Measurements from ENCODE around the gene LAMA4. TPM values are rescaled to one million over a fixed set of nuclear protein-coding genes. Genes with fewer than 3 reads are reported as not detected.

The LAMA4 gene
- total RNA-seq, 1 donor from 2014 or later, result 497 TPM

DNA sequence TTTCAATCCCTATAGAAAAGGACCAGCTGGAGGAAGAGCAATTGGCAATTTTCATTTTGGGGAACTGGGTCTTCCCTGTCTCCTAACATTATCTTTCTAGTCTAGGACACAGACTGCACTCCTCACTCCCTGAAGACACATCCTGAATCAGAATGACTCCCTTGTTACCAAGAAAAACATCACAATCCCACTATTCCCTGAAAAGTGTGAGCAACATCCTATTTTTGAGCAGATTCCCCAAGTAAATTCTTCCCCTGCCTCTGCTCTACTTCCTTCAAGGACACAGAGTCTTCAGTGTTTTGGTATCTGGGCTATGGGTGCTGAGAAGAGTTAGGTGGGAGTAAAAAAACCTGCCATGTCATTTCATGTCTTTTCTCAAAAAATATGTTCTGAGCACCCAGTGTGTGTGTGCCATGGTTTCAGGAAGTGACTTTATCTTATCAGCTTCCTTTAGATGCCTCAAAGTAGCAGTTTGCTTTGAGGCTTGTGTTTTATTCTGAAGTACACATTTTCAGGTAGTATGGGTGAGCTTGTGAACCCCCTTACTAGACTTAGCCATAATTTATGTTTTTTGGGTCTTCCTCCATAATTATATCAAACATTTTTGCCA is 12.4 kb downstream of the LAMA4 start:
- DNase-seq (ENCODE audit: low read depth in 2 of 2), result no peak

DNA sequence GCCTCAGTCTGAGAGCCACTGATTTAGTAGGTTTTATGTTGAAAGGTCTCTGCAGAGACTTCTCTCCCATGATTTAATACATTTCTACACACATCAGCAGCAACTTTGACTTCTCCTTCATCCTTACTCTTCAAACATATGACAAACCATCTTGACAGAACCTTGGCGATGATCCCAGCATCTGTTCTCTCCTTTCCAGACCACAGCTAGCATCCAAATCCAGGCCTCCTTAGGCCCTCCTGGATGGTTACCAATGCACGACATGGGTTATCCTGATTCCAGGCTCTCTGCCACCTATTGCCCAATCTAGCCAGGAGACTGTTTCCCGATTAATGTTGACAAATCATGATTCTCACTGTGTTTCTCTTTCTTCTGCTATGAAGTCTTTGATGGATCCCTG is 16.8 kb downstream of the LAMA4 start:
- peak in 1 of 2 donors; percentile 53 for DNase-seq (ENCODE audit: low read depth in 2 of 2)

DNA sequence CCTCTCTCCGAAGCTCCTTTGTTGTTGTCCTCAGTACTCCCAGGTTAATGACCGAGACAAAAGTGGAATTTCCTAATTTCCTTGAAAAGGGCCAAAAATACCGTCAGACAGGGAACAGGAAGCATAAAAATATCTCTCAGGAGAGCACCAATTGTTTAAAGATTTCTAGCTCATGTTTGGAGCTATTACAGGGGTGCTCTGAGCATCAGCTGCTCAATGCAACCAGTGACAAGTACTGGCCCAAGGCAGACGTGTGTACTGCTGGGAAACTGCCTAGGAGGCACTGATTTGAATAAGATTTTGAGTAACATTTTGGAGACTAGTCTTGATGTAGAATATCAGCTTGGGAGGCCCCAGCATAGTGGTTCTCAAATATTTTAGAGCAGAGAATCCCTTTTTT is 17.3 kb downstream of the LAMA4 start:
- DNase-seq (ENCODE audit: low read depth in 2 of 2), result peak in 1 of 2 donors; percentile 56

DNA sequence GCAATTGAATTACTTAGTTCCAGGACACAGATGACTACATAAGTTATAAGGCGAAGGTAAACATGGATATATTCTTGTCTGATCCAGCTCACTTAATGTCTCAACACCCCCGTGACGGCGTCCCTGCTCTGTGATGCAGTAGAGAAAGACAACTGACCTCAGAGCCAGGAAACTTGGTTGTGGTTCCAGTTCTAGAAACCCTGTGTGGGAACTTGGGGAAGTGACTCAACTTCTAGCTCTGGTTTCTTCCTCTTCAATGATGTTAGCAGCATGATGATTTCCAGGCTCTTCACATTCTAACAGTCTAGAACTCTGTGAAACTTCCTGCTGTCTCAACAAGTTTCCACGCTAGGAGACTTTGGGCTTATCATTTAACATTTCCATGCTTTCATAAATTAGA is 18.4 kb downstream of the LAMA4 start:
- DNase-seq (ENCODE audit: low read depth in 2 of 2), result peak in 1 of 2 donors; percentile 88

DNA sequence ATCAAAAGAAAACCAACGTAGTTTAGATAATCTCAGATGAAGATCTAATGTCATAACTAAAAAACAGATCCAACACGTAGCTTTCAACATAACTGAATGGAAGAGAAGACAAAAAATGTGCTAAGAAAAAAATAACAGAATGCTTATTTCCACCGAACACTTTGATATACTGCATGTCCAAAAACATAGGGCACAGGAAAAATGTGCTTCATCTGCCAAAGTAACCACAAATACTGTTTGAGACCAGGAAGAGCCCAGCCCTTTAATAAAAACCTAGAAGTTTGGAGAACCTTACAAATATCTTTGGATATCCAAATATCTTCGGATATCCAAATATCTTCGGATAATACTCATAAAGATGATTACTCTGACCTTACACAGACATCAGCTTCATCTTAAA is 19.8 kb downstream of the LAMA4 start:
- no peak for DNase-seq (ENCODE audit: low read depth in 2 of 2)

DNA sequence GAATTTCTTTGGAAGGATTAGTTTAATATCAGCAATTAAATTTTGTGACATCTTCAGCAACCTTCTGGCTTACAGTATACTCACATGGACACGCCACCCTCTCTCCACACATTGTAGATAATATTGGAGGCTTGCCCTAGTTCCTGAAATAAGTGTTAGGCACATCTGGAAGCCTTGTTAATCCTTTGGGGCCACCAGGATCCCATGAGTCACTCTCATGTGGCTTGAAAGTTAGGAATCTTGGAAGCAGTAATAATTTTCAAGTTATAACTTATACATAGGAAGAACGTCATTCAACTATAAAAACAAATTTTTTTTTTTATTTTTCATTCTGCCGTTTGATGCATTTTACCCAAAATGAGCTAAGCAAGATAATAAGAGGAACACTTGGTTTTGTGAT is 20.5 kb downstream of the LAMA4 start:
- peak in 1 of 2 donors; percentile 86 for DNase-seq (ENCODE audit: low read depth in 2 of 2)

DNA sequence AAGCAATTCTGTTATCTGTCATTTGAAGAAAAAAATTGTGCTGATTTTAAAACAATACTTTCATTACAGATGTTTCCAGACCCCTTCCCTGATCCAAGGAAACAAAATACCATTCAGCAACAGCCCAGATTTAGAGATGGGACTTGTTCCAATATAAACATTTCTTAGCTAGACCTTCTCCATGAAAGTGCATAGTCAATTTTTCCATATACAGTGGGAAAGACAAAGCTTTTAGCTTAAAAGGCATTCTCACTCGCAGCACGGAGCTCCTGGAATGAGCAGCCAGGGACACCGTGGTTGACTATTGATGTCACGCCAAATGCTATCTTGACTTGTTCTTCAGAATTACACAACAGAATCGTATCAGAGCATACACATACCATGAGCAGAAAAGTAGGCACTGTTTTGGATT is 21.5 kb downstream of the LAMA4 start:
- peak; percentile 97 to 98 for DNase-seq (ENCODE audit: low read depth in 2 of 2)

DNA sequence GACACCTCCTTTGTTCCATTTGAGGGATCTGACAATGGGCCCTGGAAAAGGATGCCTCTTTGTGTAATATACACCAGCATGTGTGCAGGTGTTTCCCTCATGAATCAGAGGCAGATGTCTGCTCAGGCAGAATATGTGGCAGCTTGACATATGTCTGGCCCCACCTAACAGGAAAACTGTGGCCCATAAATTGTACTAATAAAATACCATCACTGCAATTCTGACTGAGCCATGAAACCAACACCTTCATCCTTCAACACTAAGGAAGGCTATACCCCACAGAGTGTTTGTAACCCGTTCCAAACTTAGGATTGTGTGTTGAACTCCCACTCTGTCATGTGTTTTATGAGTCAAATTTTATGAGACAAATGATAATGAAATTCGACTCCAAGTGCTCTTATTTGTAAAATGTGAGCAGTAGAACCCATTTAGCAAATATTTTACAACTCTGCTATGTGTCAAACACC is 22.7 kb downstream of the LAMA4 start:
- DNase-seq (ENCODE audit: low read depth in 2 of 2), result peak; percentile 98 to 99

DNA sequence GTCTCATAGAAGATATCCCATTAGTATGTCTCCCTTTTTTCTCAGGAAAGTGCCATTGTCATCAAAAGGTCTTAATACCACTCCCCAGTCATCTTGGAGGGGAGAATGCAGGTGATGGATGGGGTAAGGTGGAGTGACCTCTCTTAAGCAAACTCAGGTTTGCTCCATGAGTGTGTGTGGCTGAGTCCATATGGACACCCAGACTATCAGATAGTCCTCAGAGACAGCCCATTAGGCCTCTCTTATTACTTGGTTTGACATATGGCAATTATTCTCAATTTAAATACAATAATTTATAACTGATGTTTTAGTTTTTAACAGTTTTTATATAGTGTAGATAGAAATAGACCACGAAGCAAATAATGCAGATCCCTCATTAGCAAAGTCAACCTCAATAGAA is 23.2 kb downstream of the LAMA4 start:
- no peak for DNase-seq (ENCODE audit: low read depth in 2 of 2)

DNA sequence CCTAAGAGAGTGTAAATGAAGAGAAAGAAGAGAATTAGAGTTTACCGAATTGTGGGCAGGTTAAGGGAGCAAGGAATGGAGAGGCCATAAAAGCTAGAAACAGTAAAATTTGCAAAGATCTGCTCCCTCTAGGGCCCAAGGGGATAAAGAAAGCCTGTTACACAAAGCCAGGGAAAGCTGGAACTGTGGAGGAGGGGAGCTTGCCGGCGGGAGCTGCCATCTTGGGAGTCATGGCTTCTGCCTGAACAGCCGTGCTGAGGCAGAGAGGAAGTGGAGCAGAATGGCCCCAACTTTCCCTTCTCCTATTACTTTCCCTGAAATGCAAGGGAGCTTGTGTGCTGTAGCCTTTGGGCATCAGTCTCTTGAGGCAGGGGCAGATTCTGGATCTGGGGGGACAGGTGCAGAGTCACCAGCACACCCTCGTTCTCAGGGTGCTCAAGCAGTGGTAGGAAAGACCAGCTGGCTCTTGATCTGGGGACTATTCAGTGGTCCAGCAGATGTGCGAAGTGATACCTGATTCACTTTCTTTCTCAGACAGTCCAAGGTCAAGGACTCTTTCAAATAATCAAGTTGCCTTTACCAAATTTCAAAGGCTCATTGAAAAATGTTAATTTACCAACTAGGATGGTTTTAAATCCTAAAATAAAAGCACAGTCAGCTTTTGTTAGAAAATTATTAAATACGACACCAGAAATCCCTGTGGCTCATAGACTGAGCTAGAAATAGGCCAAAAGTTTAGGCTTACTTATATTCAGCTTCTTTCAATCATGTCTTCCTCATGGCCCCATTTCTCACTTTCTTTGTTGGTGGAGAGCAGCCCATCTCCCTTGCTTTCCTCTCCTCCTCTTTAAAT is 25.7 kb downstream of the LAMA4 start:
- DNase-seq (ENCODE audit: low read depth in 2 of 2), result no peak

DNA sequence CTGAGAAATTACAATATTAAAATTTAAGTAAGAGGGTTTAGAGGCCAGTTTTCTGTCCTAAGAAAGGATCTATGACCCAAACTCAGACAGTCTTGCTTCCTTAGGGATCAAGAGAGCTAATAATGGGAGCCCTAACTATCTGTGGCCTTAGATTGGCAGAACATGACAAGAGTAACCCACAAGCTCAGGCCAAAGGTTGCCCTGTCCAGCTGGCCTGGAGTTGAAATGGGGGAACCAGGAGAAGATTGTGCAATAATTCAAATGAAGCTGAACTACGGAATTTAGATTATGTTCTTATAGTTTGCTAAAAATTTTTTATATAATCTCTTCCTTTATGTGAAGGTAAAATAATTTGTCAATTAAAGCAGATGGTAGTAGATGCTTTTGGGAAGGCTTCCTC is 26.4 kb downstream of the LAMA4 start:
- DNase-seq (ENCODE audit: low read depth in 2 of 2), result no peak

DNA sequence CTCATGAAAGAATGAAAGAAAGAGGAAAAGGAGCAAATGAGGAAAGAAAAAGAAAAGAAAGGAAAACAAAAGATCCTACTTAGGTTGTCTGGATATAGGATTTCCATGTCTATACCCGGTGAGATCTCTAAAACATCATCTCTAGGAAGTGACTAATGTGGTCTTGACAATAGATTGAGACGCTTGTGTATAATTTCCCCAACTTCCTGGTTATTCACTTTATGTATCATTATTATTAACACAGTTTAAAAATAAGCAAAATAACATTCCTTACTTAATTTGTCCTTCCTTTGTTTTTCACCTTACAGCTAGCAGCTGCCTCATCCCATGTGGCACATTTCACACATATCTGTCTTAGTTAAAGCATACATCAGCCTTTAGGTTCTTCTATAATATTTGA is 27.0 kb downstream of the LAMA4 start:
- DNase-seq (ENCODE audit: low read depth in 2 of 2), result peak in 1 of 2 donors; percentile 92

DNA sequence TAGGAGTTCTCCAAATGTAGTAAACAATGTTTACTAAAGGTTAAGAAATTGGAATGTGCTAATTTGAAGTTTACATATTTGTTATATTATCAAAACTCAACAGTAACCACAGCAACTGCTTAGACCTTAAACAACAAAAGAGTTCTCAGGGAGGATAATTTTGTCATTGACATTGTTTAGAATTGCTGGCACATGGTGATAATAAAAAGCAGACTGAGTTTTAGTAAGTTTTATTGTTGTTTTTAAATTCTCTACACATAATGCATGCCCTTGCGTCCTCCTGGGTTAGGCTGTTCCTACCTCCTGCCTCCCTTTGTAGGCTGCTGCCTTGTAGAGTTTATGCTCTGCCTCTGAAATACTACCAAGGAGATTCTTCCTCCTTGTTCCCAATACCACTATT is 28.7 kb downstream of the LAMA4 start:
- DNase-seq (ENCODE audit: low read depth in 2 of 2), result peak in 1 of 2 donors; percentile 50

DNA sequence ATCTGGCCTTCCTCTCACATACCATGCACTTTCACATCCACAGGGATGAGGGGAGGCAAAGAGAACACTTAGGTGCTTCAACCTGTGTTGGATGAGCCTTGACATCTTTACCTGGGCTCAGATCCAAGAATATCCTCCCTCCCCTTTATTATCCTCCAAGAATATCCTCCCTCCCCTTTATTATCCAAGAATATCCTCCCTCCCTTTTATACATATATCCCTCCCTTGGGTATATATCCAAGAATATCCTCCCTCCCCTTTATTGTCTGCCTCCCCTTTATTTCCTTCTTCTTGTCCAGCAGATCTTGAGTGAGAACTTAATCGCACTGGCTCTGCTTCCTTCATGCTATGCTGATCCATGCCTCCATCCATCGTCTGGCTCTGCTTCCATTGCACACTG is 30.3 kb downstream of the LAMA4 start:
- no peak for DNase-seq (ENCODE audit: low read depth in 2 of 2)

DNA sequence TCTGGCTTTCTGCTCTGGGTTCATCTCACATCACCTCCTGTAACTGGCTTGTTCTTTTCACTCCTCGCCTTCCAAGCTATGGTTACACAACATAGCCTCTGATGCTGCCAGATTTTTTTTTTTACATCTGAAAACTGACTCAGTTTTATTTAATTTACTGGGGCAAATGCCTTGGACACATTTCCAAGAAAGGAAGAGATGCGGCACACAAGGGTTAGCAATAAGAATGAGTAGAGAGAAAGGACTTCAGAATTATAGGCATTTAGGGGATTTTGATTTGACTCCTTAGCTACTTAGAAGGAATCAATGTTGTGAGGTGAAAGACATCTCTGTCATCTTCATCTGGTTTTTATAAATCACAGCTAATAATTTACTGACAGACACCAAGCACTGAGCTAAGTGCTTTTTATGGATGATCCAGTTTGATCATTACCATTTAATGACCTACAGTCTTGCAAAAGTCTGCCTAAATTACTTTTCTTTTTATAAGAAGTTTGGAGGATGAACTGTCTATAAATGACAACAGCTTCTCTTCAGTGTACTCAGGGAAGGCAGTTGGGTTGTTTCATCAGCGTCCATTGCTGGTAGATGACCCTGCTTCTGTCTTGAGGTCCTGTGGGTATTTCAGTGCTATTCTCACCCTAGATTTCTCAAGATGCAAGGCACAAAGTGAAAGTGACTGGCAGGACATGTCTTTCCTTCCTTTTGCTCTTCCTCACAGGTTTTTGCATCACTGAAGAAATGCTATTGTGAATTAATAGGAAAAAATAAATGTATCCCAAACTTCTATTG is 31.1 kb downstream of the LAMA4 start:
- no peak for DNase-seq (ENCODE audit: low read depth in 2 of 2)

DNA sequence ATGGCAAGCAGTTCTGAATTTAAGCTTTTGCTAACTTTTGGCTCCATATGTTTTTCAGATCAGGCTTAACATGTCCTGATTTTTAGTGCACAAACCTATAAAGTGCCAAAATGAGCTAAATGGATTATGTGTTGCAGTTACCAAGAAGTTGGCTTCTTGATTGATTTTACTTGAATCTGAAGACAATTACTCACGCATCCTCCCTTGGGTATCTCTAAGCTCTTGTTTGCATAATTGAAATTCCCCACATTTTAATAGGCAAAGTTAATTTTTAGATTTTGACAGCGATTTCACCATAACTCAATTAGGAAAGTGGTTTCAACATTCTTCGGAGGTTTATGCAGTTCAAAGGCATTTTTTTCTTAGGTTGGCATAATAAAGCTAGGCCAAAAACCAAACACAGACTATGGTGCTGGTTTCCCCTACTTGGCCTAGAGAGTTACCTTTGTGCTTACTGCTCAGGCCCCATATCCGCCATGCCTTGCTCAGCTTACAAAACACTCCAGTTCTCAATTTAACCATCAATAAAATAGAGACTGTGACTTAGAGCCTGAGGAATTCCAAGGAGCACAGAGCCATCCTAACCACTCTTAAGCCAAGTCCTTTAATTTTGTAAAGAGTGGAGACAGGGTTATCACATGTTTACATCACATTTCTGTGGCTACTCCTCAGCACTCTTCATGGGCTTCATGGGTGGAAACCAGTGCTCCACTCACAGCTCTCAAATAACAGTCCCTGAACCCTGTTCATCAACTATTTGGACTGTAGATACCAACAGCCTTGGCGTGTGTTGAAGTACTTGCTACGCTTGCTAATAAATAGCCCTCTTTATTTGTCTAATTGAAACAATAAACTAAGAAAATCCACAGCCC is 32.1 kb downstream of the LAMA4 start:
- no peak for DNase-seq (ENCODE audit: low read depth in 2 of 2)

DNA sequence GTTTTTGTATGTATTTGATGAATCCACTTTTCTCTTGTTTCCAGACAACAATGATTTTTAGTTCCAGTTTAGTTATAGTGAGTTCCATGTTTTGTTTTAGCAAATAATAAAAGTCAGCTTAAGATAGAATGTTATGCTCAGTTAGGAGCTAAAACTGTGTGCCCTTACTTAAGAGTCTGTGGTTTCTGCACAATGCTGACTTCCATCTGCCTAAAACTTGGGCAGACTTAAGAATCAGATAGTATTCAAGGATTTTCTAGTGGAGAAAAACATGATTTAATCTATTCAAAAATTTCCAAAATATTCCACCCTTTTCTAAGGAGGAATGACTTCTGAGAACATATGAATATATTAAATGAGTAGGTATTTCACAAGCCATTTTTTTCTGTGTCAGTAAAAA is 32.8 kb downstream of the LAMA4 start:
- no peak for DNase-seq (ENCODE audit: low read depth in 2 of 2)

DNA sequence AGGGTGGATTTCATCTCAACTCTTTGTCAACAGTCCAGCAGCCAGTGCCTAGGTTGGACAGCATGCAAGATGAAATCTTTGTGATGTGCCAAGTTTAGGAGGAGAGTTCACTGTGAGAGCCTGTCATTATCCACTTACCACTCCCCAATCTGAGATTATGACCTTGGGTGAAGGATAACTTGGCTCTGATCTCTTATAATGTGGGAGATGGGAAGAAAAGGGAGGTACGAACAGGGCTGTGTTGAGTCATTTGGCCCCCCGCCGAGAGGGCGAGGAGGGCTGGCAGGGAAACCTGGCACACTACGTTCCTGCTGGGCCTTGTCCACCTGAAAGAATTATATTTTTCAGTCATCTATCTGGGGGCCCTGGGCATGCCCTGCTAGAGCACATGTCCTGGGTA is 35.8 kb downstream of the LAMA4 start:
- DNase-seq (ENCODE audit: low read depth in 2 of 2), result peak in 1 of 2 donors; percentile 84

DNA sequence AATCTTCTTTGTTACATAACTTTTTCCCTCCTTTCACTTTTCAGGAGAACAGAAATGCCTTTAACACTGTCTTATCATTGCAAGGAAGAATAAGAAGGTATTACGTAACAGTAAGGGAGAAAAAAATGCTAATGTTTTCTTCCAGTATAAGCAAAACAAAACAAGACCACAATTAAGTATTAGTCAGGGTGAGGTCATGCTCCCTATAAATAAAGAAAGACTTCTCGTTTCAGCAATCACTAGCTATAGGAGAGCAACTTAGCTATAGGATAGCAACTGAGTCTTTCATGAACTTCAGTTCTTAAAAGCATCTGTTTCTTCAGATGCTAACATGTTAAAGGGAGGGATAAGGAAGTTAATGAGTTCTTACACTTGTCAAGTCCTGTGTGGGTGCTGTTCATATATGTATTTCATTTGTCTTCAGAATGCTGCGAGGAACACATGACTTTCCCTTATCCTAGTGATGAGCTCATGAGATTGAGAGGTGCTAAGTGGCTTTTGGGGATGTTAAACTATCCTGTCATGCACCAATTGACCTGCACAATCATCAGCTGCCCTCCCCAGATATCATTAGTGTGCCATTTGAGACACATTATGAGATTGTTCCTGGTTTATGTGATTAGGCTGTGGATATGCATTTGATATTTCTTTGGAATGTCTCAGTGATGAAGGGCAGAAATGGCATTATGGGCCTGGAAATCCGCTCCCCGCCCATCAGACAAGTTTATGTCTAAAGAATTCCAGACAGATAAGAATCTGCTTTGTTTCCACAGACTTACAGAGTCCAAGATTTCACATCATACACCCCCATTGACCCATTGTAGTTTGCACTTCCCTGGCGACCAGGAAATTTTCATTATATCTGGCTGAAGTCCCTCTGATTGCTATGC is 37.5 kb downstream of the LAMA4 start:
- peak in 1 of 2 donors; percentile 92 for DNase-seq (ENCODE audit: low read depth in 2 of 2)

All from dermis microvascular lymphatic vessel endothelial cell (primary cell).